A549 treated with ZK216348 at 1 μM for 4 hours (cell line): ENCODE data around the gene COMMD4. TPM values are rescaled to one million over a fixed set of nuclear protein-coding genes. Genes with fewer than 3 reads are reported as not detected.

Experiments
- total RNA-seq: library from RNA; stranded (reverse); fragments of 200-300 nt; extraction: Qiagen RNA extraction; gene quantifications from 5 replicates; pipeline ENCODE4 v1.2.3, GENCODE V29; 2022; ENCODE audit warnings: low read depth

The COMMD4 gene
- 162 to 184 TPM (median 175 TPM) in 5 replicates for total RNA-seq

DNA sequence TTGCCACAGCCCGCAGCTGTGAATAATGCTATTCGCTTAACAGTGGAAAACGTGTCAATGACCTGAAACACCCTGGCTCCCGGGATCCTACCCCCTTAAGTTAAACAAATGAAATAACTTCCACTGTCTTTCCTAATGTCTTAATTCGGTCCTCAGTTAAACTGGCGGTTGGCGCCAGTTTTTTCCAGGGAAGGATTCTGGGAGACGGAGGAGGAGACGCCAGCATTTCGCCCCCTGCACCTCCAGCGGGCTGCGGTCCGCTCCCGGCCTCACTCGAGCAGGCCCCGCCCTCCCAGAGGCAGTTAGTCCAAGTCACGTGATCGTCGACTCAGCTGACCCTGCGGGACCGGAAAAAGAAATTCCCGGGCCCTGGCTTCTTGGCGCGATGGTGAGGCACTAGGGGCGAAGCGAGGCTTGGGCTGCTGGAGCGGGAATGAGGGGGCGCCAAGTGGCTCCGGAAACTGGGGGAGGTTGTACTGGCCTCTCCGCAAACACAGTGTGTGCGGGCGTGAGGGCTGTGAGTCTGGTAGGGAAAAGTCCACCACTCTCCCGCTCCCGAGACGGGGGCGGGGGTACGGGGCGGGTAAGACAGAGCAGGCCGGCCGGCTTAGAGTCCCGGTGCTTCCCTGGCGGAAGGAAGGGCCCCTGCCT lies at the start of gene COMMD4:
Gene COMMD4, plus strand, starts transcription at position 359 of the 651 bp plus-strand sequence. Its CDS starts 27 bp downstream, at position 386.

DNA sequence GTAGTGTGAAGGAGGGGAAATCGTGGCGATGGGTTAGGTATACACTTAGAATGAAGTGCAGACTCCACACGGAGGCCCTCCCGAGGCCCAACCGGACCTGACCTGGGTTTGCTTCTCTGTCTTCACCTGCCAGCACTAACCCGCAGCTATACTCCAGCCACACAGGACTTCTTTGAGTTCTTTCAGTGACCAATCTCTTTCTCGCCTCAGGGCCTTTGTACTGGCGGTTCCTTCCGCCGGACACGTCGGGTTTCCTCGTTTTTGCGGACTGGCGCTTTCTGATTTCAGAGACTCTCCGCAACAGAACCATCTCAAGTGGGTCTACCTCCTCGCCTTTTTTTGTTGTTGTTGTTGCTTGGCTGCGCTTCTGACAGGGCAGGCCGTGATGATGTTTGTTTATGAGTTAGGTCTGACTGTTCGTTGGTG lies 10.9 kb downstream of the COMMD4 start, which contains the start of gene NEIL1:
Gene NEIL1, plus strand, starts transcription at position 244 of the 426 bp plus-strand sequence. CDS start 1,867 bp downstream, outside the sequence.

DNA sequence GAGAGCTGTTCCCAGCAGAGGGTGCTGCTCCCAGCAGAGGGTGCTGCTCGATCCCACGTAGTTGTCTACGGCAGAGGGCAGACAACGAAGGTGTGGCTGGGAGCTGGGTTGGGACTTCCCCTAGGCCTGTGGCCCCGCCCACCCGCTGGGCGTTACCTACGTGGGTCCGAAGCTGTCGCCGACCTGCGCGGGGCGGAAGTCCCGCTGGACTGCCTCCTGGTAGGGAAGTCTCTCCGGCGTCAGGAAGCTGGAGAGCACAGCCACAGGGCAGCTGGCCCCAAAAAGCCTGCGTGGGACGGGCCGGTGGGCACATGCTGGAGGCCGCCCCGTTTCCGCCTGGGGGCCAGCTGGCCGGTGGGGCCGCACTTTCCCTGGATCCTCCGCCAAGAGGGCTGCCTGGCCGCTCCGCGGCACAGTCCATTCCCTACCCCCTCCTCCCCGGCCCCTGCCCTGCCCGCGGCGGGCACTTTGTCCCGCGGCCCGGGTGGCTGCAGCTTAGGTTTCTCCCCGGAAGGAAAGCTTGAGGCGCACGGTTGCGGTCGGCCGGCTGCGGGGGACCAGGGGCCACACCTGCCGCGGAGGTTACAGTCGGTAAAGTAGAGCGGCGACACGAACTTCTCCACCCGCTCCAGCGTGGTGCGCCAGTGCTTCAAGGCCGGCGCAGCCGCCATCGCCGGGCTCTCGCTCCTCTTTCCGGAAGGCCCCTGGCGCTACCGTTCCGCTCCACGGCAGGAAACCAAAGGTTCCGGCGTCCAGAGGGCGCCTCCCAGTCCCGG lies 32.2 kb downstream of the COMMD4 start, which contains the start of gene MAN2C1:
Gene MAN2C1, minus strand, starts transcription at position 695 of the 776 bp plus-strand sequence. Its CDS starts 24 bp downstream, at position 671.

Other genes starting within 250 kb of the COMMD4 start
- gene C15orf39, start 134.2 kb upstream of the COMMD4 start, total RNA-seq, result 19.8 to 32.8 TPM (median 32.5 TPM) in 5 replicates
- not detected in 5 replicates for gene GOLGA6C, start 77.7 kb upstream of the COMMD4 start, total RNA-seq
- 0.07 TPM in 1 of 5 replicates, not detected in the others for gene GOLGA6D, start 53.2 kb upstream of the COMMD4 start, total RNA-seq
- gene NEIL1, start 11.0 kb downstream of the COMMD4 start, total RNA-seq, result 2.2 to 3.5 TPM (median 3.1 TPM) in 5 replicates
- gene MAN2C1, start 32.5 kb downstream of the COMMD4 start, total RNA-seq, result 49.2 to 104 TPM (median 81.8 TPM) in 5 replicates
- gene SIN3A, start 115.6 kb downstream of the COMMD4 start, total RNA-seq, result 26.0 to 34.8 TPM (median 30.3 TPM) in 5 replicates
- gene PTPN9, start 243.3 kb downstream of the COMMD4 start, total RNA-seq, result 36.1 to 53.2 TPM (median 46.7 TPM) in 5 replicates